H1 (cell line): Measurements from ENCODE around the gene DOCK3. TPM values are rescaled to one million over a fixed set of nuclear protein-coding genes. Genes with fewer than 3 reads are reported as not detected.
A peak's percentile ranks its signal among the peaks of the same experiment; 100 is the strongest.

Source experiments
- CTCF ChIA-PET: fragments of 300-600 bp; sonication (Branson Sonifier 250); formaldehyde crosslinking; loops from one replicate; lab custom pipeline; 2021; ENCODE audit not compliant: partially characterized antibody; lab: Charles Lee
- POLR2A ChIA-PET: fragments of 300-600 bp; sonication (Branson Sonifier 250); formaldehyde crosslinking; loops from one replicate; lab custom pipeline; 2021; ENCODE audit warnings: inconsistent platforms; ENCODE audit not compliant: partially characterized antibody; lab: Charles Lee
- DNase-seq, 2 experiments: peaks; one replicate each; pipeline versions ENCODE4 v3.0.0 to v3.0.0-alpha.2; 2010 to 2022; ENCODE audit warnings: low spot score in 2 of 2, low read depth in 1 of 2, mixed read lengths in 1 of 2
- FAIRE-seq: peaks from 2 replicates; lab custom pipeline; 2011; peaks lifted over from hg19 to GRCh38; lab: Jason Lieb, UNC
- H2AFZ ChIP-seq: 2 replicates; pipeline ENCODE4 v1.8.1; 2012; ENCODE audit warnings: low read length, inconsistent platforms
- H2AK5ac ChIP-seq: 2 replicates; pipeline ENCODE4 v1.6.1; 2013; ENCODE audit warnings: low read depth, low read length
- H2BK120ac ChIP-seq: replicated peaks from 2 replicates; pipeline ENCODE3; 2013; ENCODE audit warnings: low read depth, low read length, inconsistent platforms
- H2BK12ac ChIP-seq: 2 replicates; pipeline ENCODE4 v1.6.1; 2013; ENCODE audit warnings: low read depth, low read length
- H2BK15ac ChIP-seq: 2 replicates; pipeline ENCODE4 v1.6.1; 2013; ENCODE audit warnings: low read length
- H2BK20ac ChIP-seq: 2 replicates; pipeline ENCODE4 v1.6.1; 2013; ENCODE audit warnings: low read length
- H2BK5ac ChIP-seq: 2 replicates; pipeline ENCODE4 v1.6.1; 2013; ENCODE audit warnings: low read depth, low read length
- H3K14ac ChIP-seq: 2 replicates; pipeline ENCODE4 v1.6.1; 2013; ENCODE audit warnings: inconsistent platforms; ENCODE audit not compliant: insufficient read length
- H3K18ac ChIP-seq: 2 replicates; pipeline ENCODE4 v1.6.1; 2013; ENCODE audit warnings: low read length; ENCODE audit errors: extremely low read depth
- H3K23ac ChIP-seq: 2 replicates; pipeline ENCODE4 v1.6.1; 2013; ENCODE audit warnings: inconsistent platforms; ENCODE audit not compliant: insufficient read length
- H3K23me2 ChIP-seq: 2 replicates; pipeline ENCODE4 v1.6.1; 2013; ENCODE audit warnings: low read depth, low read length
- H3K27ac ChIP-seq: 2 replicates; pipeline ENCODE4 v1.6.1; 2011; ENCODE audit warnings: low read depth, low read length, inconsistent platforms
- H3K27me3 ChIP-seq, 4 experiments: replicated peaks in 1 of 4; 1 replicate in 1 of 4; 2 replicates in 3 of 4; pipeline versions ENCODE4 v1.6.1 to v1.8.1; 2011 to 2013; ENCODE audit warnings: low read length in 3 of 4, mild to moderate bottlenecking in 3 of 4, inconsistent platforms in 2 of 4, mixed read lengths in 2 of 4, moderate library complexity in 1 of 4; ENCODE audit not compliant: control insufficient read depth in 3 of 4, insufficient read depth in 3 of 4; ENCODE audit errors: extremely low read depth in 1 of 4
- H3K36me3 ChIP-seq, 4 experiments: 2 replicates each; pipeline versions ENCODE4 v1.6.1 to v1.8.1; 2011 to 2013; ENCODE audit warnings: mild to moderate bottlenecking in 4 of 4, low read length in 3 of 4, moderate library complexity in 2 of 4, control low read depth in 1 of 4, inconsistent platforms in 1 of 4; ENCODE audit not compliant: insufficient read depth in 4 of 4, control insufficient read depth in 2 of 4
- H3K4ac ChIP-seq: replicated peaks from 2 replicates; pipeline ENCODE3; 2013; ENCODE audit warnings: low read length, low read depth, mixed read lengths, inconsistent platforms; ENCODE audit not compliant: insufficient read length
- H3K4me1 ChIP-seq, 4 experiments: replicated peaks in 1 of 4; 1 replicate in 1 of 4; 2 replicates in 3 of 4; pipeline versions ENCODE4 v1.6.1 to v1.8.1; 2011 to 2013; ENCODE audit warnings: low read length in 3 of 4, inconsistent platforms in 2 of 4, mixed read lengths in 1 of 4; ENCODE audit not compliant: insufficient read depth in 4 of 4, control insufficient read depth in 3 of 4
- H3K4me2 ChIP-seq, 2 experiments: 2 replicates each; pipeline versions ENCODE4 v1.6.1 to v1.8.1; 2011 to 2013; ENCODE audit warnings: low read depth in 2 of 2, low read length in 2 of 2, control low read depth in 1 of 2, inconsistent platforms in 1 of 2, mild to moderate bottlenecking in 1 of 2; ENCODE audit not compliant: insufficient read depth in 1 of 2
- H3K4me3 ChIP-seq, 4 experiments: fragments of 200-600, 300-600 bp in 1 of 4; sonication (generic), shearing (Covaris generic), sonication (Bioruptor Twin) in 1 of 4; 2 replicates each; pipeline versions ENCODE4 v1.5.1 to v1.8.1; 2011 to 2016; ENCODE audit warnings: low read length in 4 of 4, low read depth in 3 of 4, control low read depth in 2 of 4, inconsistent platforms in 2 of 4, mild to moderate bottlenecking in 2 of 4, mixed read lengths in 1 of 4, moderate library complexity in 1 of 4; ENCODE audit not compliant: insufficient read depth in 2 of 4; ENCODE audit errors: extremely low read depth in 1 of 4
- H3K56ac ChIP-seq: replicated peaks from 2 replicates; pipeline ENCODE3; 2013; ENCODE audit warnings: low read depth, mild to moderate bottlenecking, mixed read lengths, low read length, inconsistent platforms; ENCODE audit not compliant: insufficient read length
- H3K79me1 ChIP-seq: 2 replicates; pipeline ENCODE4 v1.6.1; 2013; ENCODE audit warnings: low read depth, low read length, control low read depth
- H3K79me2 ChIP-seq, 2 experiments: 2 replicates each; pipeline versions ENCODE4 v1.6.1 to v1.8.1; 2012 to 2013; ENCODE audit warnings: low read length in 2 of 2, mild to moderate bottlenecking in 2 of 2, inconsistent platforms in 1 of 2; ENCODE audit not compliant: insufficient read depth in 2 of 2, control insufficient read depth in 1 of 2
- H3K9ac ChIP-seq, 4 experiments: replicated peaks in 1 of 4; 1 replicate in 1 of 4; 2 replicates in 3 of 4; pipeline versions ENCODE4 v1.6.1 to v1.8.1; 2011 to 2013; ENCODE audit warnings: low read depth in 3 of 4, low read length in 3 of 4, control low read depth in 2 of 4, mild to moderate bottlenecking in 2 of 4, moderate library complexity in 2 of 4, inconsistent platforms in 1 of 4; ENCODE audit errors: extremely low read depth in 1 of 4
- H3K9me3 ChIP-seq, 2 experiments: 2 replicates each; pipeline versions ENCODE4 v1.6.1 to v1.8.1; 2012 to 2013; ENCODE audit warnings: mild to moderate bottlenecking in 2 of 2, moderate library complexity in 2 of 2, control low read depth in 1 of 2, inconsistent platforms in 1 of 2, low read depth in 1 of 2, low read length in 1 of 2, mixed read lengths in 1 of 2; ENCODE audit not compliant: insufficient read depth in 2 of 2
- H4K20me1 ChIP-seq, 2 experiments: replicated peaks in 1 of 2; 2 replicates each; pipeline versions ENCODE3 to v1.8.1; 2011 to 2013; ENCODE audit warnings: inconsistent platforms in 2 of 2, low read length in 2 of 2, mild to moderate bottlenecking in 1 of 2; ENCODE audit not compliant: insufficient read depth in 2 of 2, control insufficient read depth in 1 of 2
- H4K5ac ChIP-seq: 2 replicates; pipeline ENCODE4 v1.6.1; 2013; ENCODE audit warnings: low read length, low read depth, mixed read lengths, inconsistent platforms; ENCODE audit not compliant: insufficient read length
- H4K8ac ChIP-seq: 2 replicates; pipeline ENCODE4 v1.8.0; 2013; ENCODE audit warnings: mild to moderate bottlenecking, moderate library complexity, low read length, inconsistent platforms; ENCODE audit not compliant: insufficient read depth; ENCODE audit errors: extremely low read depth
- H4K91ac ChIP-seq: replicated peaks from 2 replicates; pipeline ENCODE3; 2013; ENCODE audit warnings: low read length, mixed read lengths, inconsistent platforms; ENCODE audit not compliant: insufficient read length
- CTCF ChIP-seq, 3 experiments: IDR thresholded peaks; 1 replicate in 2 of 3; 2 replicates in 1 of 3; pipeline versions ENCODE4 v1.5.1 to v1.6.1; 2011; ENCODE audit warnings: low read length in 3 of 3, mild to moderate bottlenecking in 3 of 3, inconsistent platforms in 2 of 3, low read depth in 1 of 3, moderate library complexity in 1 of 3; ENCODE audit not compliant: insufficient read depth in 1 of 3; ENCODE audit errors: control extremely low read depth in 1 of 3
- GABPA ChIP-seq: IDR thresholded peaks from 2 replicates; pipeline ENCODE4 v1.6.1; 2011; ENCODE audit warnings: mild to moderate bottlenecking, low read length, moderate library complexity, borderline replicate concordance; ENCODE audit not compliant: insufficient read depth
- whole genome bisulfite sequencing, 2 experiments: shearing (Covaris generic) in 1 of 2; methylation state at CpG; one replicate each; pipeline versions ENCODE4 v1.1.6 to v1.1.7; 2013 to 2015; ENCODE audit warnings: low lambda C conversion rate in 2 of 2, mixed read lengths in 2 of 2, inconsistent platforms in 1 of 2, low coverage in 1 of 2, missing lambda C conversion rate in 1 of 2; ENCODE audit not compliant: insufficient replicate concordance in 2 of 2, insufficient coverage in 1 of 2, insufficient read length in 1 of 2; ENCODE audit errors: extremely low coverage in 1 of 2, missing lambda C conversion rate in 1 of 2; 5-methylcytosine and 5-hydroxymethylcytosine counted together
- polyA plus RNA-seq, 7 experiments: library from polyadenylated mRNA; depleted of rRNA in 3 of 7; stranded (reverse) in 5 of 7; unstranded in 2 of 7; fragments of >200 nt in 5 of 7; fragments of 200-250 nt in 2 of 7; gene quantifications; 1 replicate in 5 of 7; 2 replicates in 1 of 7; 4 replicates in 1 of 7; pipeline versions ENCODE4 v1.2.1 to v1.2.3, GENCODE V29; 2011 to 2013; ENCODE audit warnings: missing spikeins in 2 of 7, mixed read lengths in 2 of 7
- total RNA-seq: library from RNA; stranded (reverse); fragmentation: NEBNext Ultra II Directional; extraction: Animal tissue kit (Norgen Biotek cat#: 25700); gene quantifications from 2 replicates; pipeline ENCODE4 v1.2.1, GENCODE V29; 2021

Gene DOCK3
- total and polyA plus RNA-seq, 2 of the 8 experiments (the other 6 are each of a cell fraction or from before 2014, with no cell fraction given) = 2.7 to 5.0 TPM

DNA sequence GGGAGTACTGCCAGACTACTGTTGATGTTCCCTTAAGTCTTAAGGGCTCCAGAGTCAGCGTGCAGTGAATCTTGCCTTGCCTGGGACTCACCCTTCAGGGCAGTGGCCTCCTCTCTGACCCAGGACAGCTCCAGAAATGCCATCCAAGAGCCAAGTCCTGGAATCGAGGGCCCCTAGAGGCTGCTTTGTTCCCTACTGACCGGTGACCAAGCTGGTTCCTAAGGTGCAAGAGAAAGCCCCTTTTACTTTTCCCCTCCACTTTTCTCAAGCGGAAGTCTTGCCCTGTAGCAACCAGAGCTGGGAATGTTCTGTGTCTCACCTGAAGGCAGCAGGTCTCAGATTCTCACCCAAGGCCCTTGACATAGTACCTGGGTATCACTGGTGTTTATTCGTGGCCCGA lies 238.0 kb downstream of the DOCK3 start:
- FAIRE-seq = no peak
- Histone ChIP-seq H2BK15ac (no peak overlapping the region), H2AFZ (no peak overlapping the region), H3K18ac (no peak overlapping the region), H3K9me3 (0 out of 4 replicates have a peak, but pooled peaks cover 0 to 3% of the 10 kb centered on the region in 2 experiments), H3K56ac (no peak overlapping the region), H4K5ac (no peak overlapping the region), H3K36me3 (no peaks in the 10 kb centered on the region), H4K20me1 (no peaks in the 10 kb centered on the region), H3K23me2 (no peaks in the 10 kb centered on the region)
- 91% methylated on average over 6 of the region's 6 CpGs; no CpG with 5 or more reads in 1 of the 2 experiments for WGBS, 2 experiments
- no peak for TF ChIP-seq GABPA
- TF ChIP-seq CTCF (IDR thresholded peaks at IDR 0.05; ENCODE audit: control extremely low read depth in 1 of 3, insufficient read depth in 1 of 3, low read depth in 1 of 3, low read length in 3 of 3) = peak in 2 of 3 experiments; percentile 3 to 20; a peak in 2 of 4 replicates
- TF ChIP-seq, all 59 proteins: peak for 1
- Histone ChIP-seq H2BK5ac (0 out of 2 replicates have a peak overlapping the region, but pooled peaks have one; percentile 28), H3K9ac (no peak overlapping the region), H4K91ac (no peak overlapping the region), H4K8ac (no peak overlapping the region), H2BK120ac (no peak overlapping the region), H3K14ac (no peak overlapping the region), H3K4ac (no peak overlapping the region), H3K23ac (no peak overlapping the region), H3K27me3 (no peaks in the 10 kb centered on the region), H2AK5ac (no peak overlapping the region), H3K79me2 (peaks cover 0 to 4% of the 10 kb centered on the region in 2 experiments; a peak in 1 of 4 replicates), H3K4me1 (peaks cover 0 to 5% (median 2%) of the 10 kb centered on the region in 4 experiments; a peak in 2 of 7 replicates), H3K4me3 (no peak overlapping the region), H3K4me2 (no peak overlapping the region), H2BK12ac (no peak overlapping the region), H3K79me1 (no peaks in the 10 kb centered on the region; the same call in none of the 2 replicates), H3K27ac (no peak overlapping the region), H2BK20ac (0 out of 2 replicates have a peak overlapping the region, but pooled peaks have one; percentile 52)
- DNase-seq = no peak
- CTCF ChIA-PET = interaction anchor here (0.7 to 1.7 kb wide), 5 partner anchors 59 to 460 kb away, joined by 3 to 4 read pairs (median 3); partner anchors contain the start of gene MAPKAPK3
- POLR2A ChIA-PET = no interaction called here
